KMS-11 (cell line): ENCODE results near the gene TMEM204.

ENCODE experiments used
- H2AFZ ChIP-seq: fragments of 200-600 bp; sonication (generic); 2 replicates; pipeline ENCODE4 v1.6.1; 2016; ENCODE audit warnings: antibody characterized with exemption, mixed run types, low read depth
- H3K27ac ChIP-seq: fragments of 200-600 bp; sonication (generic); 2 replicates; pipeline ENCODE4 v1.6.1; 2016; ENCODE audit warnings: mild to moderate bottlenecking, mixed run types
- H3K27me3 ChIP-seq: fragments of 200-600 bp; sonication (generic); 2 replicates; pipeline ENCODE4 v1.6.1; 2017; ENCODE audit warnings: mild to moderate bottlenecking, low read depth, mixed run types, moderate library complexity; ENCODE audit not compliant: insufficient read depth
- H3K36me3 ChIP-seq: fragments of 200-600 bp; sonication (generic); 2 replicates; pipeline ENCODE4 v1.6.1; 2017; ENCODE audit warnings: mild to moderate bottlenecking, mixed run types; ENCODE audit not compliant: insufficient read depth
- H3K4me1 ChIP-seq: fragments of 200-600 bp; sonication (generic); 2 replicates; pipeline ENCODE4 v1.6.1; 2016; ENCODE audit warnings: mild to moderate bottlenecking, low read depth, mixed run types; ENCODE audit not compliant: poor library complexity, severe bottlenecking
- H3K4me2 ChIP-seq: fragments of 200-600 bp; sonication (generic); 2 replicates; pipeline ENCODE4 v1.7.0; 2016; ENCODE audit warnings: mild to moderate bottlenecking, mixed run types
- H3K4me3 ChIP-seq: fragments of 200-600 bp; sonication (generic); IDR thresholded peaks from 2 replicates; pipeline ENCODE4 v1.6.1; 2017; ENCODE audit warnings: low read depth, low read length, mixed read lengths; ENCODE audit not compliant: insufficient read depth
- H3K79me2 ChIP-seq: fragments of 200-600 bp; sonication (generic); 2 replicates; pipeline ENCODE4 v1.6.1; 2016; ENCODE audit warnings: low read depth, mixed run types; ENCODE audit not compliant: insufficient read depth
- H3K9ac ChIP-seq: fragments of 200-600 bp; sonication (generic); 2 replicates; pipeline ENCODE4 v1.6.1; 2016; ENCODE audit warnings: mild to moderate bottlenecking, mixed run types
- H4K20me1 ChIP-seq: fragments of 200-600 bp; sonication (generic); 2 replicates; pipeline ENCODE4 v1.6.1; 2016; ENCODE audit warnings: mild to moderate bottlenecking, mixed run types; ENCODE audit not compliant: insufficient read depth
- TF ChIP-seq, protein P1 (sequence below): fragments of 200-600 bp; sonication (generic); conservative IDR thresholded peaks from 2 replicates; pipeline ENCODE4 v1.6.1; 2017; ENCODE audit warnings: low read depth, mild to moderate bottlenecking, antibody characterized with exemption, low read length, moderate library complexity, mixed read lengths

TMEM204 gene

DNA sequence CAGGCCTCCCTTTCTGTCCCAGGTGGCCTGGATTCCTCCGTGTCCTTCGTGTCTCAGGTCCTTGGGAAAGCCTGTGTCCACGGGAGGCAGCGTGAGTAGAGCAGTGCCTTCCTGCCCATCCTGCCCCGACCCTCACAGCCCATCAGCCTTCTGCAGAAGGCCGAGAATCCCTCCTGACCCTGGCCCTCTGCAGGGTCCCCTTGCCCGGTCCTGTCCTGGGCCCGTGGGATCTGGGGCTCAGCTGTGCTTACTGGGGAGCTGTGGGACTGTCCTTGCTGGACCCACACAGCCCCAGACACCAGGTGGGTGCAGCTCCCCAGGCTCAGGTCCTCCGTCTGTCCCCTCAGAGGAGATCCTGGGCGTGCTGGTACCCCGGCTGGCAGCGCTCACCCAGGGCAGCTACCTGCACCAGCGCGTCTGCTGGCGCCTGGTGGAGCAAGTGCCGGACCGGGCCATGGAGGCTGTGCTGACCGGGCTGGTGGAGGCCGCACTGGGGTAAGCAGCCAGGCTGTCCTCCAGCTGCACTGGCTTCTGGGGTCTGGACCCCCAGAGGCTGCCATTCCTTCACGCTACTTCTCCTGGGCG lies 36.4 kb upstream of the TMEM204 start:
- TF ChIP-seq, protein P1, sequence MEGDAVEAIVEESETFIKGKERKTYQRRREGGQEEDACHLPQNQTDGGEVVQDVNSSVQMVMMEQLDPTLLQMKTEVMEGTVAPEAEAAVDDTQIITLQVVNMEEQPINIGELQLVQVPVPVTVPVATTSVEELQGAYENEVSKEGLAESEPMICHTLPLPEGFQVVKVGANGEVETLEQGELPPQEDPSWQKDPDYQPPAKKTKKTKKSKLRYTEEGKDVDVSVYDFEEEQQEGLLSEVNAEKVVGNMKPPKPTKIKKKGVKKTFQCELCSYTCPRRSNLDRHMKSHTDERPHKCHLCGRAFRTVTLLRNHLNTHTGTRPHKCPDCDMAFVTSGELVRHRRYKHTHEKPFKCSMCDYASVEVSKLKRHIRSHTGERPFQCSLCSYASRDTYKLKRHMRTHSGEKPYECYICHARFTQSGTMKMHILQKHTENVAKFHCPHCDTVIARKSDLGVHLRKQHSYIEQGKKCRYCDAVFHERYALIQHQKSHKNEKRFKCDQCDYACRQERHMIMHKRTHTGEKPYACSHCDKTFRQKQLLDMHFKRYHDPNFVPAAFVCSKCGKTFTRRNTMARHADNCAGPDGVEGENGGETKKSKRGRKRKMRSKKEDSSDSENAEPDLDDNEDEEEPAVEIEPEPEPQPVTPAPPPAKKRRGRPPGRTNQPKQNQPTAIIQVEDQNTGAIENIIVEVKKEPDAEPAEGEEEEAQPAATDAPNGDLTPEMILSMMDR: no peak
- no peak overlapping the region for H3K27ac ChIP-seq
- no peak overlapping the region for H3K4me3 ChIP-seq
- peaks cover 20% of the 10 kb centered on the region for H3K79me2 ChIP-seq
- H3K4me1 ChIP-seq: peaks cover 15% of the 10 kb centered on the region
- no peaks in the 10 kb centered on the region for H3K27me3 ChIP-seq
- no peak overlapping the region for H2AFZ ChIP-seq
- no peak overlapping the region for H3K4me2 ChIP-seq
- no peak overlapping the region for H3K9ac ChIP-seq
- no peaks in the 10 kb centered on the region for H4K20me1 ChIP-seq
- H3K36me3 ChIP-seq: peaks cover 10% of the 10 kb centered on the region; the same call in 1 of the 2 replicates

GRCh38 chr16:1498899-1499676 lies 34.4 kb upstream of the TMEM204 start:
- H3K36me3 ChIP-seq: peaks cover 10% of the 10 kb centered on the region; the same call in 1 of the 2 replicates

DNA sequence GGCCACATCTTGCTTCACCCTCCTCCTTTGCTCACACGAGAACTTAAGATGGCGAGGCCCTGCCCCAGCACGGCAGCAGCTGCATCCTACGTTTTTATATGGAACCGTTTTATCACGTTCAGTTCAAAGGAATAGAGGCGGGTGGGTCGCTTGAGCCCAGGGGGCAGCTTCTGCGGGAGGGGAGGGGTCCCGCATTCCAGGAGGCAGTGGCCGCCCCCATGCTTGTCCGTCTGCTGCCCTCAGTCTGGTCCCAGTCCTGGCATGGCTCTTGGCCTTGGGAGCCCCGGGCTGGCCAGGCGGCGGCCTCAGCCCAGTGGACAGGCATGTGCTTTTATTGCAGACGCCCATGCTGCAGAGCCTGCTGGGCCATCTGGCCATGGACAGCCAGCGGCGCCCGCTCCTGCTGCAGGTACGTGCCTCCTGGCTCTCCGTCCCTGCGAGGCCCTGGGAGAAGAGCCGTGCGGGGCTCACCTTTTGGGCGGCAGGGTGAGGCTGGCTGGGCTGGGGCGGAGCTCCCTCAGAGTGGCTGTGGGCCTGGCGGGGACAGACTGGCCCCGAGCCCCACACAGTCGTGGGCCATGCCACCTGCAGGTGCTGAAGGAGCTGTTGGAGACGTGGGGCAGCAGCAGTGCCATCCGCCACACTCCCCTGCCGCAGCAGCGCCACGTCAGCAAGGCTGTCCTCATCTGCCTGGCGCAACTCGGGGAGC lies 33.6 kb upstream of the TMEM204 start:
- Histone ChIP-seq H3K9ac (no peak overlapping the region), H3K4me2 (no peak overlapping the region), H3K4me1 (no peaks in the 10 kb centered on the region), H3K36me3 (peaks cover 10% of the 10 kb centered on the region; the same call in 1 of the 2 replicates), H3K27me3 (no peaks in the 10 kb centered on the region), H4K20me1 (no peaks in the 10 kb centered on the region), H2AFZ (no peak overlapping the region), H3K27ac (no peak overlapping the region), H3K4me3 (no peak overlapping the region), H3K79me2 (0 out of 2 replicates have a peak, but pooled peaks cover 4% of the 10 kb centered on the region)
- TF ChIP-seq, protein P1: no peak

More at GRCh38 chr16:1498899-1499676, 34.4 kb upstream of the TMEM204 start:
- no peak overlapping the region for H2AFZ ChIP-seq
- no peaks in the 10 kb centered on the region for H3K27me3 ChIP-seq
- no peak overlapping the region for H3K4me3 ChIP-seq
- H3K9ac ChIP-seq: no peak overlapping the region
- TF ChIP-seq, protein P1: no peak
- H4K20me1 ChIP-seq: no peaks in the 10 kb centered on the region
- peaks cover 12% of the 10 kb centered on the region for H3K79me2 ChIP-seq
- no peak overlapping the region for H3K27ac ChIP-seq
- no peak overlapping the region for H3K4me2 ChIP-seq
- H3K4me1 ChIP-seq: peaks cover 4% of the 10 kb centered on the region

DNA sequence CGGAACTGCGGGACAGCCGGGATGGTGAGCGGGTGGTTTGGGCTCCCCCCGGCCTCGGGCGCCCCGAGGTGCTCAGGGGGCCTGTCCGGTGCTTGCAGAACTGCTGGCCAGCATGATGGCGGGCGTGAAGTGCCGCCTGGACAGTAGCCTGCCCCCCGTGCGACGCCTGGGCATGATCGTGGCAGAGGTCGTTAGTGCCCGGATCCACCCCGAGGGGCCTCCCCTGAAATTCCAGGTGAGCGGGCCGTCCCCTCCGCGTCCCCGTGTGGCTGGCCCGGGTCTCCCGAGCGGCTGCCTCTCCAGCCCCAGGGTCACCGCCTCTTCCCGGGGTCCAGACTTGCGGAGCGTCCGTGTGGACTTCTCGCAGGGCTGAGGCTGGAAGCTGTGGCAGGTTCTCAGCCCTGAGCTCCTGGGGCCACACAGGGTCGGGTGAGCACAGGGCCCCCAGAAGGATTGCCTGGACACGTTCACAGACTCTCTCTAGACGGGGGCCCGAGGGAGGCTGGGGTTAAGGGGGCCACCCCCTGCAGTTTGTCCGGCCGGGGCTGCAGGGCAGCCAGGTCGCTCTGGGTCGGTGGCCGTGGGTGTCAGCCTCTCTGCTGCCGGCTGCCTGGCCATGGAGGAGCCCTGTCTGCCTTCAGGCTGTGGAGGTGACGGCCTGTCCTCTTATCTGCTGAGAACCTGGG lies 32.9 kb upstream of the TMEM204 start:
- Histone ChIP-seq H3K4me2 (no peak overlapping the region), H3K4me1 (no peaks in the 10 kb centered on the region), H3K9ac (no peak overlapping the region), H3K27me3 (no peaks in the 10 kb centered on the region), H3K4me3 (no peak overlapping the region), H3K79me2 (no peaks in the 10 kb centered on the region), H3K36me3 (peaks cover 10% of the 10 kb centered on the region; the same call in 1 of the 2 replicates), H3K27ac (no peak overlapping the region), H2AFZ (no peak overlapping the region), H4K20me1 (no peaks in the 10 kb centered on the region)
- TF ChIP-seq, protein P1: no peak
